ENCODE results near the gene SLC37A1.
"Not testable (repeated sequence)": the region's sequence is repeated elsewhere in the genome, so short reads cannot be mapped to it uniquely, and the experiment has no call there.

Gene SLC37A1

GRCh38 chr21:42614396-42614795 lies 100.7 kb downstream of the SLC37A1 start:
- no peaks in the 10 kb centered on the region for H3K36me3 Mint-ChIP-seq (ENCODE audit: low read depth)
- peaks cover 13% of the 10 kb centered on the region for H3K4me1 Mint-ChIP-seq (ENCODE audit: low read depth)
- H3K27ac Mint-ChIP-seq: peak overlapping the region; percentile 69
- H3K9me3 Mint-ChIP-seq: peaks cover 7% of the 10 kb centered on the region
- no peak overlapping the region for H3K4me3 Mint-ChIP-seq
- peaks cover 4% of the 10 kb centered on the region for H3K27me3 Mint-ChIP-seq

- H3K9me3 Mint-ChIP-seq: peaks cover 6% of the 10 kb centered on the region
- H3K4me1 Mint-ChIP-seq (ENCODE audit: low read depth): peaks cover 8% of the 10 kb centered on the region
- no peak overlapping the region for H3K4me3 Mint-ChIP-seq
- peaks cover 4% of the 10 kb centered on the region for H3K27me3 Mint-ChIP-seq
- H3K27ac Mint-ChIP-seq: no peak overlapping the region
- H3K36me3 Mint-ChIP-seq (ENCODE audit: low read depth): no peaks in the 10 kb centered on the region
Observed at GRCh38 chr21:42614811-42615351, 101.2 kb downstream of the SLC37A1 start.

DNA sequence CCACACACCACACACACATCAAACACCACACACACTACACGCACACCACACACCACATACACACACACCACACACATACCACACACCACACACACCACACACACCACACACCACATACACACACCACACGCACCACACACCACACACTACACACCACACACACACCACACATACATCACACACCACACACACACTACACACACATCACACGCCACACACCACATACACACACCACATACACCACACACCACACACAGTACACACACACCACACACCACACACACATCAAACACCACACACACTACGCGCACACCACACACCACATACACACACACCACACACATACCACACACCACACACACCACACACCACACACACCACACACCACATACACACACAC lies 101.7 kb downstream of the SLC37A1 start:
- H3K36me3 Mint-ChIP-seq (ENCODE audit: low read depth); H3K4me3 Mint-ChIP-seq; H3K27me3 Mint-ChIP-seq; H3K9me3 Mint-ChIP-seq; H3K27ac Mint-ChIP-seq; H3K4me1 Mint-ChIP-seq (ENCODE audit: low read depth): not testable (repeated sequence)

DNA sequence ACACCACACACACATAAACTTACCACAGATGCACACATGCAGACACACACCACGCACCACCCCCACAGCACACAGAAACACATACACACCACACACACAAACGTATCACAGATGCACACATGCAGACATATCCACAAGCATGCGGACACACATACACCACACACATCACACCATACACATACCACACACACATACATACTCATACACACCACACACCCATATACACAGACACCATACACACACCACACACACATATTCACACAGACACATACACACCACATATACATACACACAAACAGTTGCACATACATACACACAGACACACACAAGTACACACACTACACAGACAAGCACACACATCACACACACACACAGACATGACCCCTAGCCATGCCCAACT lies 102.3 kb downstream of the SLC37A1 start:
- Mint-ChIP-seq H3K36me3 (ENCODE audit: low read depth) (no peaks in the 10 kb centered on the region), H3K4me1 (ENCODE audit: low read depth) (no peaks in the 10 kb centered on the region), H3K9me3 (peaks cover 6% of the 10 kb centered on the region), H3K27me3 (peaks cover 7% of the 10 kb centered on the region), H3K4me3 (no peak overlapping the region), H3K27ac (no peak overlapping the region)

- Mint-ChIP-seq H3K36me3 (ENCODE audit: low read depth) (no peaks in the 10 kb centered on the region), H3K9me3 (peaks cover 6% of the 10 kb centered on the region), H3K4me1 (ENCODE audit: low read depth) (no peaks in the 10 kb centered on the region), H3K27me3 (peaks cover 7% of the 10 kb centered on the region), H3K4me3 (no peak overlapping the region), H3K27ac (no peak overlapping the region)
Observed at GRCh38 chr21:42616446-42616845, 102.8 kb downstream of the SLC37A1 start.

GRCh38 chr21:42616941-42617340 lies 103.3 kb downstream of the SLC37A1 start:
- no peaks in the 10 kb centered on the region for H3K36me3 Mint-ChIP-seq (ENCODE audit: low read depth)
- H3K27ac Mint-ChIP-seq: no peak overlapping the region
- peaks cover 7% of the 10 kb centered on the region for H3K27me3 Mint-ChIP-seq

DNA sequence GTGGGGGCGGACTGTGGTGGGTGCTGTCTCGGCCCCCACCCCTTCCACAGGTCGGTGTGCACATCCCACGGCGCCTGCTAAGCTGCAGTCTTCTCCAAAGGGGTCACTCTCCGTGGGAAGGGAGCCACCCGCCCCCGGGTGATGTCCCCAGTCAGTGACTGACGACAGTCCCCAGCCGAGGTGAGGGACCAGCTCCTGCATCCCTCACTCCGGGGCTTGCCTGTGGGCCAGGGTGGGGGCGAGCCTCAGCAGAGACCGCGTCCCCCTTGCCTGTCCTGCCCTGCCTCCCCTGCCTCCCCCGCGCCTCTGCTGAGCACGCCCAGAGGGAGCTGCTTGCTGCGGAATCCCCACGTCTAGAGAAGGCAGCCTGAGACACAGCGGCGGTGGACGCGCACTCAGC lies 103.8 kb downstream of the SLC37A1 start:
- no peaks in the 10 kb centered on the region for H3K4me1 Mint-ChIP-seq (ENCODE audit: low read depth)
- H3K9me3 Mint-ChIP-seq: peaks cover 6% of the 10 kb centered on the region
- no peak overlapping the region for H3K27ac Mint-ChIP-seq
- H3K27me3 Mint-ChIP-seq: peaks cover 10% of the 10 kb centered on the region
- H3K4me3 Mint-ChIP-seq: no peak overlapping the region
- H3K36me3 Mint-ChIP-seq (ENCODE audit: low read depth): no peaks in the 10 kb centered on the region

More at GRCh38 chr21:42616941-42617340, 103.3 kb downstream of the SLC37A1 start:
- Mint-ChIP-seq H3K4me3 (no peak overlapping the region), H3K4me1 (ENCODE audit: low read depth) (no peaks in the 10 kb centered on the region), H3K9me3 (peaks cover 6% of the 10 kb centered on the region)

GRCh38 chr21:42618707-42619102 lies 105.1 kb downstream of the SLC37A1 start:
- Mint-ChIP-seq H3K4me1 (ENCODE audit: low read depth) (no peaks in the 10 kb centered on the region), H3K4me3 (no peak overlapping the region), H3K27ac (no peak overlapping the region), H3K9me3 (no peaks in the 10 kb centered on the region), H3K27me3 (peaks cover 13% of the 10 kb centered on the region), H3K36me3 (ENCODE audit: low read depth) (no peaks in the 10 kb centered on the region)

DNA sequence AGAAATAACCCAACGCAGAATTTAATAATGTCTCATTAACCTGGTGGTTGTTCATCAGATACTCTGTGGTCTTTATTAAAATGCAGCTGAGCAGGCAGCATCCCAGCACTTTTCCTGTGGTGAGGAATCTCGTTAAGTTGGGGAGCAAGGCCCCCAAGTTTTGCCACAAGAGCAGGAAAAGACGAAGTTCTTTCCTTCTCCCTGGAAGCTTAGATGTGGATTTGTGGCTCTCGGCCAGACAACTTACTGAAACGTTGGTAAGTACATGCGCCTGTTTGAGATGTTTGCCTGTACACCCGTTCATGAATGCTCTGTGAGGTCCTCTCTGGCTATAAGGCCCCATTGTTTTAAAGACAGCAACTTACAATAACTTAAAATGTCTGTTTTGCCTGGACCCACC lies 105.5 kb downstream of the SLC37A1 start:
- H3K4me1 Mint-ChIP-seq (ENCODE audit: low read depth): no peaks in the 10 kb centered on the region
- no peak overlapping the region for H3K27ac Mint-ChIP-seq
- H3K36me3 Mint-ChIP-seq (ENCODE audit: low read depth): no peaks in the 10 kb centered on the region
- peaks cover 16% of the 10 kb centered on the region for H3K27me3 Mint-ChIP-seq
- H3K4me3 Mint-ChIP-seq: no peak overlapping the region
- no peaks in the 10 kb centered on the region for H3K9me3 Mint-ChIP-seq

GRCh38 chr21:42619841-42620240 lies 106.2 kb downstream of the SLC37A1 start:
- Mint-ChIP-seq H3K4me1 (ENCODE audit: low read depth) (no peaks in the 10 kb centered on the region), H3K36me3 (ENCODE audit: low read depth) (no peaks in the 10 kb centered on the region), H3K27me3 (peaks cover 20% of the 10 kb centered on the region), H3K4me3 (no peak overlapping the region), H3K9me3 (no peaks in the 10 kb centered on the region), H3K27ac (no peak overlapping the region)

DNA sequence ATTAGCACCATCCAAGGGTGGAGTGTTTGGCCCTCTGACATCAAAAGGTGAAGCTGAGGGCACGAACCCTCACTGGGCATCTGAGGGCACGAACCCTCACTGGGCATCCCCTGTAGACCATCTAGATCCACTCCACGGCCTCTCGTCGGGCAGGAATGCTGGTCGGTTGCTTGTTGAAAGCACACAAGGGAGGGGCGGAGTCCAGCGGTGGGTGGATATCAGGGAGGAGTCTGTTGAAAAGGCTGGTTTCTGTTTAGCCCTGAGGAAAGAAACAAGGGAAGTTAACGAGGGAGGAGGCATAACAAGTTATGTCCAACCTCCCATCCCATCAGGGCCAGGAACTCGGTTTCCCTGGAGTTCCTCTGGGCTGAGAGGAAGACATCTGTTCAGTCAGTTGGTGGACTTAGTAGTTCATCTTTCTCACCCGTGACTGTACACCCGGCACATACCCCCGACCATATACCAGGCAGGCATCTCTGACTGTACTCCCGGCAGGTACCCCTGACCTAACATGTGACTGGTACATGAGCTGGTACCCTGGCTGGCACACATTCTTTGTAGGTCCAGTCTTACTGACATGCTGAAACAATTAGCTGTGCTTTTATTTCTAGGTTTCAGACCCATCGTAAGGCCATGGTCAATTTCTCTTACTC lies 107.6 kb downstream of the SLC37A1 start:
- H3K4me1 Mint-ChIP-seq (ENCODE audit: low read depth): no peaks in the 10 kb centered on the region
- H3K27ac Mint-ChIP-seq: no peak overlapping the region
- H3K9me3 Mint-ChIP-seq: no peaks in the 10 kb centered on the region

DNA sequence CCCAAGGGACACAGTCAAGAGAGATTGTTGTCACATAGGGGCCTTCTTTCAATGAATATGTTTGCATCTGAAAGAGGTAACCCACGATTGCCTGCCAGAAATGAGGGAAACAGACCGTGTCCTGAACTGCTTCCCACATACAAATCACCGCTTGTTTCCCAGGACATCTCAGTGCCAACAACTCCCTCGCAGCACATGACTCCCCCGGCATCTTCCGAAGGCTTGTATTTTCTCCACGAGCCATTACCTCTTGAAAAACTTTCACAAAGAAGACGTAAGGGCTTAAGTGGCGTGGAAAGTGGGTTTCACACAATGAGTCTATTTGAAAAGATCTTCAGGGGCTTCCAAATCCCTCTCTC lies 108.1 kb downstream of the SLC37A1 start:
- Mint-ChIP-seq H3K27me3 (peaks cover 20% of the 10 kb centered on the region), H3K4me3 (no peak overlapping the region), H3K9me3 (no peaks in the 10 kb centered on the region), H3K27ac (no peak overlapping the region), H3K36me3 (ENCODE audit: low read depth) (no peaks in the 10 kb centered on the region), H3K4me1 (ENCODE audit: low read depth) (no peaks in the 10 kb centered on the region)

More for the DNA sequence above, 107.6 kb downstream of the SLC37A1 start:
- Mint-ChIP-seq H3K36me3 (ENCODE audit: low read depth) (no peaks in the 10 kb centered on the region), H3K27me3 (peaks cover 20% of the 10 kb centered on the region), H3K4me3 (no peak overlapping the region)

GRCh38 chr21:42622284-42622683 lies 108.6 kb downstream of the SLC37A1 start:
- no peaks in the 10 kb centered on the region for H3K36me3 Mint-ChIP-seq (ENCODE audit: low read depth)
- no peaks in the 10 kb centered on the region for H3K4me1 Mint-ChIP-seq (ENCODE audit: low read depth)
- no peak overlapping the region for H3K4me3 Mint-ChIP-seq
- no peaks in the 10 kb centered on the region for H3K9me3 Mint-ChIP-seq
- H3K27ac Mint-ChIP-seq: no peak overlapping the region
- peaks cover 20% of the 10 kb centered on the region for H3K27me3 Mint-ChIP-seq

GRCh38 chr21:42623694-42624093 lies 110.0 kb downstream of the SLC37A1 start:
- H3K36me3 Mint-ChIP-seq (ENCODE audit: low read depth): no peaks in the 10 kb centered on the region
- no peaks in the 10 kb centered on the region for H3K9me3 Mint-ChIP-seq
- no peaks in the 10 kb centered on the region for H3K4me1 Mint-ChIP-seq (ENCODE audit: low read depth)
- peaks cover 15% of the 10 kb centered on the region for H3K27me3 Mint-ChIP-seq
- no peak overlapping the region for H3K4me3 Mint-ChIP-seq
- H3K27ac Mint-ChIP-seq: no peak overlapping the region

GRCh38 chr21:42624095-42624790 lies 110.6 kb downstream of the SLC37A1 start:
- Mint-ChIP-seq H3K9me3 (no peaks in the 10 kb centered on the region), H3K4me1 (ENCODE audit: low read depth) (no peaks in the 10 kb centered on the region), H3K36me3 (ENCODE audit: low read depth) (no peaks in the 10 kb centered on the region), H3K27me3 (peaks cover 15% of the 10 kb centered on the region), H3K27ac (no peak overlapping the region), H3K4me3 (no peak overlapping the region)

All from stimulated activated naive CD8-positive, alpha-beta T cell treated with anti-CD3 and anti-CD28 coated beads, Interleukin-15, Interleukin-2, amounts not matched to agents 100 ng/mL and 50 ng/mL, for 24 hours (primary cell).